Fibroblast of the aortic adventitia (primary cell): ENCODE measurements around the gene ATP8B3. TPM values are rescaled to one million over a fixed set of nuclear protein-coding genes. Genes with fewer than 3 reads are reported as not detected.

Experiments
- DNase-seq: peaks from one replicate; pipeline ENCODE4 v3.0.0-alpha.2; 2010; ENCODE audit warnings: low read depth
- H3K4me3 ChIP-seq: 2 replicates; pipeline ENCODE4 v1.5.1; 2011; ENCODE audit warnings: low read depth, mild to moderate bottlenecking, control low read depth, low read length, moderate library complexity
- total RNA-seq: library from RNA; depleted of rRNA; stranded (reverse); fragments of >200 nt; gene quantifications from 2 replicates; pipeline ENCODE4 v1.2.3, GENCODE V29; 2012; ENCODE audit warnings: low replicate concordance
- TF ChIP-seq, protein P1 (sequence below): IDR thresholded peaks from 2 replicates; pipeline ENCODE4 v1.5.1; 2011; ENCODE audit warnings: mild to moderate bottlenecking, low read length, control low read depth, inconsistent platforms; ENCODE audit not compliant: insufficient read depth

ATP8B3 gene
- total RNA-seq, 1 donor, result 3.3 TPM

DNA sequence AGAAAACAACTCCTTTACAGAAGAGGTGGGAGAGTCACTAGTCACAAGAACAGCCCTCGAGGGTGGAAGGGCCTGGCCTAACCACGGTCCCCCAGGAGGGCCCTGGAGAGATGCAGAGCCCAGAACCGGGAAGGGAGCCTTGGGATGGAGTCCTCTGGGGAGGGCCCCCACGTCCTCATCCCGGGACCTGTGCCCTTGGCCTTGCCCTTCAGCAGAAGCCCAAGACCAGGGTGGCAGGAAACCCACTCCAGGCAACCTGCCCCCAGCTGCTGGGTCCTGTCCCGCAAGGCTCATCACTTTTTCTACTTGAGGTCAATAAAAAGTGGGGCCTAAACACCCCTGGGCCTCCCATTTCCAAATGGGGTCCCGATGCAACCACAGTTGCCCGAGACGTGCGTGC lies 2.3 kb upstream of the ATP8B3 start:
- TF ChIP-seq, protein P1, sequence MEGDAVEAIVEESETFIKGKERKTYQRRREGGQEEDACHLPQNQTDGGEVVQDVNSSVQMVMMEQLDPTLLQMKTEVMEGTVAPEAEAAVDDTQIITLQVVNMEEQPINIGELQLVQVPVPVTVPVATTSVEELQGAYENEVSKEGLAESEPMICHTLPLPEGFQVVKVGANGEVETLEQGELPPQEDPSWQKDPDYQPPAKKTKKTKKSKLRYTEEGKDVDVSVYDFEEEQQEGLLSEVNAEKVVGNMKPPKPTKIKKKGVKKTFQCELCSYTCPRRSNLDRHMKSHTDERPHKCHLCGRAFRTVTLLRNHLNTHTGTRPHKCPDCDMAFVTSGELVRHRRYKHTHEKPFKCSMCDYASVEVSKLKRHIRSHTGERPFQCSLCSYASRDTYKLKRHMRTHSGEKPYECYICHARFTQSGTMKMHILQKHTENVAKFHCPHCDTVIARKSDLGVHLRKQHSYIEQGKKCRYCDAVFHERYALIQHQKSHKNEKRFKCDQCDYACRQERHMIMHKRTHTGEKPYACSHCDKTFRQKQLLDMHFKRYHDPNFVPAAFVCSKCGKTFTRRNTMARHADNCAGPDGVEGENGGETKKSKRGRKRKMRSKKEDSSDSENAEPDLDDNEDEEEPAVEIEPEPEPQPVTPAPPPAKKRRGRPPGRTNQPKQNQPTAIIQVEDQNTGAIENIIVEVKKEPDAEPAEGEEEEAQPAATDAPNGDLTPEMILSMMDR, result no peak
- H3K4me3 ChIP-seq, result no peak overlapping the region
- DNase-seq, result no peak

DNA sequence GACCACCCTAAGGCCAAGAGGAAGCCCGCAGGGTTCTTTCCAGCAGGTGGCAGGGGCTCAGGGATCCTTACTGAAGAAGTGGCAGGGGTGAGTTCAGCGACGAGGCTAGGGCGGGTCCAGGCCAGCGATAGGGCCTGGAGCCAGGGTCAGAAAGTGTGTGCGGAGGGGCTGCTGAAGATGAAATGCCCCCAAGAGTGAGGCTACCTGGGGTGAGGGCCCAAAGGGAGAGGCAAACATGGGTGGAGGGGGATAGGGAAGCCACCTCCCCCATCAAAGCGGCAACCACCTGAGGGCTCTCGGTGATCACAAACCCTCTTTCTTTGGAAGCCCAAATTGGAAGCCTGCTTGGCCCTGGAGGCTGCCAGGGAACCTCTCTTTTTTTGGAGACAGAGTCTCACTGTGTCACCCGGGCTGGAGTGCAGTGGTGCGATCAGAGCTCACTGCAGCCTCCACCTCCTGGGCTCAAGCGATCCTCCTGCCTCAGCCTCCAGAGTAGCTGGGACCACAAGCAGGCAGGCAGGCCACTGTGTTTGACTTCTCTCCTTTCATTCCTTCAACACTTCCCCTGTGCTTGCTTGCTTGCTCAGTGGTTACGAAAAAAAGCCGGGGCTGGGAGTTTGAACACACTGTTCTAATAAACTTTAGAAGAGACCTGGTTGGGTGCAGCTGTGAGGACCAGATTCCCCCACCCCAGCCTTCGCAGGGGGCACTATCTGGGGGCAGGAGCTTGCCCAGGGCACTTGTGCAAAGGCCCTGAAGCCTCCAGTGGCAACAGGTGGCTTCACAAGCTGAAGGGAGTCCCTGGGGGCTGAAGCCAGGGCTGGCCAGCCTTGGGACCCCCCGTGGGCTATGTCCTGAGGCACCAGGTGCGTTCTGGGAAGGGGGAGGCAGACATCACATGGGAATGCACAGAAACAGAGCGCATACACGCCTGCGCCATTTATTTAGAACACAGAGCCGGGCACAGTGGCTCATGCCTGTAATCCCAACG lies 1.4 kb upstream of the ATP8B3 start:
- TF ChIP-seq, protein P1, result no peak
- peak overlapping the region; percentile 70 for H3K4me3 ChIP-seq
- no peak for DNase-seq

DNA sequence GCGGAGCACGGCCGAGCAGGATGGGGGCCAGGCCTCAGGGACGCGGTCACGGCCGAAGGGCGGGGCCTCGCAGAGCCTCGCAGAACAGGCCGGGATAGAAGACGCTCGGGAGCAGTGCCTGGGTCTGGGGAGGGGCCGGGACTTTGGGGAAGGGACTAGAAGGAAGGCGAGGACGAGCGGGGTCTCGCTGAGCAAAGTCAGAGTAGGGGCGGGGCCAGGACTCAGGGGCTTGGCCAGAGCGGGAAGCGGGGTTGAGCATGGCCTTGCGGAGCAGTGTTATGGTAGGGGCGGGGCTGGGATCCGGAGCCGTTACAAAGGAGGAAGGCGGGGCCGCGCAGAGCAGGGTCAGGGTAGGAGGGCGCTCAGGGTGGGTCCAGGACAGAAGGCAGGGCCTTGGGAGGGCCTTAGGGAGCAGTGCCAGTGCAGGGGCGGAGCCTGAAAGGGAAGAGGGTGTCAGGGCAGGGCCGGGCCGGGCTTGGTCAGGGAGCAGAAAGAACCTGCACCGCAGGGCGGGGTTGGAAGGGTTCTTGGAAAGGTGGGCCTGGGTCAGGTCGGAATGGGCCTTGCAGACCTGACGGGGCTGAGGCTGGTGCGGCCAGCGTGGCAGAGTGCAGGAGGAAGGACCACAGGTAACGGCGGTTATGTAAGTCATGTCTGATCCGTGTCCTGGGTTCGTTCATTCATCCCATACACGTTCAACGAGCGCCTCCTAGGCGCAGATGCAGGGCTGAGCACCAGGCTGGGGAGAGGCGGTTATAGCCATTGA lies 533 bp upstream of the ATP8B3 start:
- DNase-seq, result peak; percentile 84

DNA sequence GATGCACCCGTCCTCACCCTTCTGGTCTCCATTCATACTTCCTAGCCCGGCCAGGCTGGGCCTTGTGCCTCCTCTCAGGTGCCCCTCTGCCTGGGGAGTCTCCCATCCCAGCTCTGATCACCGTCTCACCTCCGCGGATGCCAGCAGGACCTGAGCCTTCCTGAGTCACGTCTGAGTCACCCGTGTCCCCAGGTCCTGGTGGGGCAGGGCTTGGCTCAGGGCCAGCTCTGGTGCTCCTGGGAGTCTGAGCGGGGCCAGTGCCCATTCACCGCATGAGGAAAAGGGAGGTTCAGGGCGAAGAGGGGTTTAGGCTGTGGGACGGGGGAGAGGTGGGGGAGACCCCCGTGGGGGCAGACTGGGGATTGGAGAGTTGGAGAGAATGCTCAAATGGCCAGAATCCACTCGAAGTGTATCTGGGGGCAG lies 593 bp downstream of the ATP8B3 start:
- TF ChIP-seq, protein P1, result no peak
- H3K4me3 ChIP-seq, result peak overlapping the region; percentile 68
- DNase-seq, result peak; percentile 46

More for the DNA sequence above, 533 bp upstream of the ATP8B3 start:
- H3K4me3 ChIP-seq, result peak overlapping the region; percentile 70
- TF ChIP-seq, protein P1, result peak; percentile 65

DNA sequence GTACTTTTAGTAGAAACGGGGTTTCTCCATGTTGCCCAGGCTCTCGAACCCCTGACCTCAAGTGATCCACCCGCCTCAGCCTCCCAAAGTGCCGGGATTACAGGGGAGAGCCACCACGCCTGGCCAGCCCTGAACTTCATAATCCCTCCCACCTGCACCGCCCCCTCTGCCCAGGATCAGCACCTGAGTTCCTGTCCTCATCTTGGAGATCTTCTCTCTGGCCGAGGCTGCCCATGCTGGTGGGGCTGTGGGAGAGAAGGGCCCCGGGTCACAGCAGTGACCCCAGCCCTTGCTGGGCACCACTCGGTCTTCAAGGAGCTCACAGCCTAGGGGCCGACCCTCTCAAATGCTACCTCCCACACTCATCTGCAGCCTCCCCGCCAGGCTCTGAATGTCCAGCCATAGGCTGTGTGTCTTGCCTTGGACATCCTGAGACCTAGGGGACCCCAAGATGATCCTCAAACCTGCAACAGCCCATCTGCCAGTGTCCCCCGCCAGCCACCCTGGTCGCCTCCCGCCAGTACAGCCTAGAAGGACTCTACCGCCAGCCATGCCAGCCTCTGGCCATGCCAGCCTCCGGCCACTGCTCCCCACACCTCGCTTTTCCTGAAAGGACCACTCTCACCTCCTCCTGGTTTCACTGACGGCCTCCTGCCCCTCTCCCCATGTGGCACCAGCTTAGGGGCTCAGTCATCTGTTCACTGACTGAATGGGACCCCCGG lies 1.5 kb downstream of the ATP8B3 start:
- H3K4me3 ChIP-seq, result no peak overlapping the region
- DNase-seq, result no peak
- TF ChIP-seq, protein P1, result no peak

DNA sequence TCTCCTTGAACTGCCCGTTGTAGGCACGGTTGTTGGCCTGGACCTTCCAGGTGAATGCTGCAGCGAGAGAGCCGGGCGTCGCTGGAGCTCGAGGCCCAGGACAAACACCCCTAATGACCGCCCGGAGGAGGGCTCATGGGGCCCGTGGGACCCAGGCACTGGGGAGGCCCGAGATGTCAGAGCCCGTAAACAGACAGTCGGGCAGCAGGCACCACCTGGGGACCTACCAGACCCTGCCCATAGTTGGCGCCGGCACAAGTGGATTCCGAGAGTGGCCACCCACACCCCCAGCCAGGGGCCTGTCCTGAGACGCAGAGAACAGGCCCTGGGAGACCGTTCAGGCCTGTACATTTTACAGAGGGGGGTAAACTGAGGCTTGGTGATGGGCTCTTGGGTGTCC lies 2.4 kb downstream of the ATP8B3 start:
- TF ChIP-seq, protein P1, result no peak
- H3K4me3 ChIP-seq, result no peak overlapping the region

More for the DNA sequence above, 2.4 kb downstream of the ATP8B3 start:
- DNase-seq, result no peak
